ENCODE data around the gene ASAP2.

The ASAP2 gene

DNA sequence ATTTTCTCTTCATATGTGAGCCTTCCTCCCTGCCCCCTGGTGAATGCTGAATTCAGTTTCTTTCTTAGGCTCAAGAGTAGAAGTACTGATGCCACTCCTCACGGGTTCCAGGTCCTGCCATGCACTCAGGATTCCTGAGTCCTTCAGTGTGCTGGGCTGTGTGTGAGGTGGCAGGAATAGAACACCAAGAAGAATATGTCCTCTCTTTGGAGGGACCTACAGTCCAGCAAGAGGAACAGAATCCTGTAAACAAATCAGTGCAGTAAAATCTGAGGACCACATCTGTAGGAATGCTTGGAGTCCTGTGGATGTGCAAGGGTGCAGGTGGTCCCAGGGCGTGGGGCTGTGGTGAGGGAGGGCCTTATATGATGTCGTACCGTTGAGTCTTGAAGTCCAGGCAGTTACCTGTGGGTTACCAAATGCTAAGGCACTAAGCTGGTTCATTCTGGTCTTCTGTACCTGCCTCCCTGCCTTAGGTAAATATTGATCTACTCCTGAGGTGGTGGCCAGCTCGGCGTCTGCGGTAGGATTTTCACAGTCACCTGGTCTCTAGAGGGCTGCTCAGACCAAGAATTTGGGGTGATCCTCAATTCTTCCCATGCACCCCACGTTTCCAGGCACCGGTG, 5.5 kb downstream of the ASAP2 start:
- Histone ChIP-seq H3K4me1 (ENCODE audit: control insufficient read depth, low read depth, low read length) (peaks cover 3% of the 10 kb centered on the region), H3K4ac (ENCODE audit: low read depth, low read length) (no peak overlapping the region), H3K4me2 (ENCODE audit: low read length) (no peak overlapping the region), H2BK120ac (ENCODE audit: low read depth, low read length) (no peak overlapping the region), H3K79me2 (ENCODE audit: control insufficient read depth, insufficient read depth, low read length) (no peaks in the 10 kb centered on the region), H2BK5ac (ENCODE audit: low read length) (no peak overlapping the region), H3K56ac (ENCODE audit: low read length) (no peak overlapping the region), H3K27me3 (ENCODE audit: insufficient read depth, low read length, poor library complexity) (peaks cover 2% of the 10 kb centered on the region), H2BK15ac (replicated peaks; ENCODE audit: low read depth) (no peak overlapping the region), H4K5ac (ENCODE audit: low read length) (no peak overlapping the region), H3K79me1 (ENCODE audit: low read length) (peaks cover 9% of the 10 kb centered on the region), H3K18ac (ENCODE audit: low read length) (no peak overlapping the region), H3K23ac (ENCODE audit: low read length) (no peak overlapping the region), H2AK5ac (ENCODE audit: low read length) (no peak overlapping the region), H4K8ac (ENCODE audit: low read depth, low read length) (no peak overlapping the region), H3K27ac (ENCODE audit: low read depth, low read length) (no peak overlapping the region), H3K4me3 (ENCODE audit: low read length) (no peak overlapping the region), H3K9ac (ENCODE audit: low read length) (no peak overlapping the region), H3K36me3 (ENCODE audit: control insufficient read depth, insufficient read depth, low read length) (no peaks in the 10 kb centered on the region)
- no peak for DNase-seq
- WGBS (ENCODE audit: extremely low coverage, insufficient coverage, low lambda C conversion rate): no CpG with 5 or more reads among the region's 9 CpGs

DNA sequence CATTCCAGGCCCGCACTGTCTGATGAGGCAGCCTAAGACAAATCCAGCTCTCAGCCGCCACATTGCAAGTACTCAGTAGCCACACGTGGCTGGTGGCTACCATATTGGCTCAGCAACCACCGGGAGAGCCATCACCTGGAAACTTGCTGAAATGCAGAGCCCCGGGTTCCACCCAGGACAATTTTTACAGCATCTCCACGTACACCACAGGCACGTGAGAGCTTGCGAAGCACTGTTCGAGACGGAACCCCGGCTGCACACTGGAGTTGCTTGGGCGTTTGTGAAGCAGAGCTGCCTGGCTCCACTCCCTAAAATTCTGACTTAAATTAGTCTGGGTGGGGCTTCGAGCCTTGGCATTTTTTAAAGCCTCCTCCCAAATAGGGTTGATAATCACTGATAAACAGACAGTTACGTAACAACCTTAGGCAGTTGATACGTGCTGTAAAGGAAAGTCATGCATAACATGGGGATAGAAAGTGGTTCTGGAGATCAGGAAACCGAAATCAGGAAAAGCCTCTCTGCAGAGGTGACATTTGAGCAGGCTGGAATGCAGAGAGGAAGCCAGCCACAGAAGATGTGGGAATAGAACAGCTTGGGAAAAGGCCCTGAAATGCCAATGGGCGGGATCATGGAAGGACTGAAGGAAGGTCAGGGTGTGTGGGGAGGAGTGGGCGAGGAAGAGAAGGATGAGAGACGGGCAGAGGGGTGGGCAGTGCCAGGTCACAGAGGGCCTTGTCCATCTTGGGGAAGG, 6.2 kb downstream of the ASAP2 start:
- H2AK5ac ChIP-seq (ENCODE audit: low read length): no peak overlapping the region
- no peak overlapping the region for H3K56ac ChIP-seq (ENCODE audit: low read length)
- no peak for DNase-seq
- H3K27ac ChIP-seq (ENCODE audit: low read depth, low read length): no peak overlapping the region
- H3K4me2 ChIP-seq (ENCODE audit: low read length): no peak overlapping the region
- no peak overlapping the region for H4K8ac ChIP-seq (ENCODE audit: low read depth, low read length)
- no peaks in the 10 kb centered on the region for H3K27me3 ChIP-seq (ENCODE audit: insufficient read depth, low read length, poor library complexity)
- no peak overlapping the region for H3K9ac ChIP-seq (ENCODE audit: low read length)
- WGBS (ENCODE audit: extremely low coverage, insufficient coverage, low lambda C conversion rate): no CpG with 5 or more reads among the region's 19 CpGs
- H4K5ac ChIP-seq (ENCODE audit: low read length): no peak overlapping the region
- H3K79me2 ChIP-seq (ENCODE audit: control insufficient read depth, insufficient read depth, low read length): no peaks in the 10 kb centered on the region
- H3K4ac ChIP-seq (ENCODE audit: low read depth, low read length): no peak overlapping the region
- H3K36me3 ChIP-seq (ENCODE audit: control insufficient read depth, insufficient read depth, low read length): no peaks in the 10 kb centered on the region
- H2BK15ac ChIP-seq (replicated peaks; ENCODE audit: low read depth): no peak overlapping the region
- H3K4me1 ChIP-seq (ENCODE audit: control insufficient read depth, low read depth, low read length): peaks cover 2% of the 10 kb centered on the region
- no peak overlapping the region for H3K4me3 ChIP-seq (ENCODE audit: low read length)
- no peak overlapping the region for H2BK120ac ChIP-seq (ENCODE audit: low read depth, low read length)
- no peak overlapping the region for H3K18ac ChIP-seq (ENCODE audit: low read length)
- H3K23ac ChIP-seq (ENCODE audit: low read length): no peak overlapping the region
- H2BK5ac ChIP-seq (ENCODE audit: low read length): no peak overlapping the region
- peaks cover 9% of the 10 kb centered on the region for H3K79me1 ChIP-seq (ENCODE audit: low read length)

DNA sequence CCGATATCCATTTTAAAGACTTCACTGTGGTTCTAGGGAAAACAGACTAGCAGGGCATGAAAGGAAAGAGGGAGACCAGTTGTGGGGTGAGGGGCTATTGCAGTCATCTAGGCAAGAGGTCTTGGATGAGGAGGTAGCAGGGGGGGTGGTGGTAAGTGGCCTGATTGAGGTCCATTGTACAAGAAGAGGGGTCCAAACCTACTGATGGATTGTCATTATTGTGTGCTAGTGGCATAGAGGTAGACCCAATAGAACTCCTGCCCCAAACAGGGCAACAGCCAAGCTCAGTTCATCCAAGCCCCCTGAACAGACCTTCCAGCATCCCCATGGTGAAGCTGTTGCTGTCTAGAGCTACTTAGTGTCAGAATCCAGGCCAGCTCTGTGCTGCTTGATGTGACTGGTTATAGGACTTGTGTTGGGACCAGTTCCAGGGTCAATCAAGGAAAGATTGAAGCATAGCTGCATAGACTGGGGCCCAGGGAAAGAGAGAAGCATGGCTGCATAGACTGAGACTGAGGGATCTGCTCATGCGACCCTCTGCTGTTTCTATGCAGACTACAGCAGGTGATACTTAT, 7.0 kb downstream of the ASAP2 start:
- no peak for DNase-seq
- no peak overlapping the region for H2BK5ac ChIP-seq (ENCODE audit: low read length)
- H2AK5ac ChIP-seq (ENCODE audit: low read length): no peak overlapping the region
- no peaks in the 10 kb centered on the region for H3K27me3 ChIP-seq (ENCODE audit: insufficient read depth, low read length, poor library complexity)
- H3K4me1 ChIP-seq (ENCODE audit: control insufficient read depth, low read depth, low read length): peaks cover 3% of the 10 kb centered on the region
- no peak overlapping the region for H2BK15ac ChIP-seq (replicated peaks; ENCODE audit: low read depth)
- H3K18ac ChIP-seq (ENCODE audit: low read length): no peak overlapping the region
- H4K8ac ChIP-seq (ENCODE audit: low read depth, low read length): no peak overlapping the region
- no peak overlapping the region for H4K5ac ChIP-seq (ENCODE audit: low read length)
- no peaks in the 10 kb centered on the region for H3K79me2 ChIP-seq (ENCODE audit: control insufficient read depth, insufficient read depth, low read length)
- H3K4me3 ChIP-seq (ENCODE audit: low read length): no peak overlapping the region
- H2BK120ac ChIP-seq (ENCODE audit: low read depth, low read length): no peak overlapping the region
- no peak overlapping the region for H3K4ac ChIP-seq (ENCODE audit: low read depth, low read length)
- peaks cover 10% of the 10 kb centered on the region for H3K79me1 ChIP-seq (ENCODE audit: low read length)
- H3K4me2 ChIP-seq (ENCODE audit: low read length): no peak overlapping the region
- no CpG with 5 or more reads among the region's 2 CpGs for WGBS (ENCODE audit: extremely low coverage, insufficient coverage, low lambda C conversion rate)
- H3K27ac ChIP-seq (ENCODE audit: low read depth, low read length): no peak overlapping the region
- no peak overlapping the region for H3K56ac ChIP-seq (ENCODE audit: low read length)
- no peak overlapping the region for H3K23ac ChIP-seq (ENCODE audit: low read length)
- no peaks in the 10 kb centered on the region for H3K36me3 ChIP-seq (ENCODE audit: control insufficient read depth, insufficient read depth, low read length)
- no peak overlapping the region for H3K9ac ChIP-seq (ENCODE audit: low read length)

DNA sequence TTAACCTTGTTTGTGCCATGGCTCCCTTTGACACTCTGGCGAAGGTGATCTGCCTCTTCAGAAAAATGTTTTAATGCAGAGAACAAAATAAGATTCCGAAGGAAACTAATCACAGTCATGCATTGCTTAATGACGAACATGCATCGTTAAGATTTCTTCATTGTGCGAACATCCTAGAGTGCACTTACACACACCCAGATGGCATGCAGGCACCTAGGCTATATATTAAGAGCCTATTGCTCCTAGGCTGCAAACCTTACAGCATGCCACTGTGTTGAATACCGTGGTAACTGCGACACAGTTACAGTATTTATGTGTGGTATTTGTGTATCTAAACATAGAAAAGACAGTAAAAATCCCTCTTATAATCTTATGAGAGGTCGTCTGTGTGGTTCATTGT, 8.3 kb downstream of the ASAP2 start:
- H3K4ac ChIP-seq (ENCODE audit: low read depth, low read length): no peak overlapping the region
- no peak overlapping the region for H3K4me2 ChIP-seq (ENCODE audit: low read length)
- H3K23ac ChIP-seq (ENCODE audit: low read length): no peak overlapping the region
- no peaks in the 10 kb centered on the region for H3K36me3 ChIP-seq (ENCODE audit: control insufficient read depth, insufficient read depth, low read length)
- H3K27me3 ChIP-seq (ENCODE audit: insufficient read depth, low read length, poor library complexity): peaks cover 2% of the 10 kb centered on the region
- H2BK120ac ChIP-seq (ENCODE audit: low read depth, low read length): no peak overlapping the region
- no CpG with 5 or more reads among the region's 8 CpGs for WGBS (ENCODE audit: extremely low coverage, insufficient coverage, low lambda C conversion rate)
- peaks cover 10% of the 10 kb centered on the region for H3K79me1 ChIP-seq (ENCODE audit: low read length)
- no peak overlapping the region for H2BK15ac ChIP-seq (replicated peaks; ENCODE audit: low read depth)
- no peak overlapping the region for H3K27ac ChIP-seq (ENCODE audit: low read depth, low read length)
- H4K5ac ChIP-seq (ENCODE audit: low read length): no peak overlapping the region
- no peak for DNase-seq
- no peak overlapping the region for H4K8ac ChIP-seq (ENCODE audit: low read depth, low read length)
- no peak overlapping the region for H3K18ac ChIP-seq (ENCODE audit: low read length)
- peaks cover 2% of the 10 kb centered on the region for H3K79me2 ChIP-seq (ENCODE audit: control insufficient read depth, insufficient read depth, low read length)
- peaks cover 3% of the 10 kb centered on the region for H3K4me1 ChIP-seq (ENCODE audit: control insufficient read depth, low read depth, low read length)
- no peak overlapping the region for H3K9ac ChIP-seq (ENCODE audit: low read length)
- H2BK5ac ChIP-seq (ENCODE audit: low read length): no peak overlapping the region
- H3K4me3 ChIP-seq (ENCODE audit: low read length): no peak overlapping the region
- H2AK5ac ChIP-seq (ENCODE audit: low read length): no peak overlapping the region
- no peak overlapping the region for H3K56ac ChIP-seq (ENCODE audit: low read length)

DNA sequence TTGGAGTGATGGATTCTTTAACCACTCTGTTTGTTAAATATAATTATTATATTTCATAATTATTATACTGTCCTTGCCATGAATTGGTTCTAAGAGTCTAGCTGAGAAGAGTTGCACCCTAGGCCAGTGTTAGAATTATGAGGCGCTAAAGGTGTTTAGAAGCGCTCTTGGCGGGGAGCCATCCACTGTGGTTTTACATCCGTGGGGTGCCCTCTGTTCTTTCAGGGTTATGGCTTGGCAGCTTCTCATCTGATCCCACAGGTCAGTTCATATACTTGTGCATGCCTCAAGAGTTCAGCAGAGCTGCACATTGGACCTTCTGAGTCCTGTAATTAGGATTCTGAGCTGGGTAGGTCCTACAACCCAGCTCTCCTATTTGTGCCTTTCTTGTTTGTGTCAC, 9.1 kb downstream of the ASAP2 start:
- H4K8ac ChIP-seq (ENCODE audit: low read depth, low read length): no peak overlapping the region
- H3K4me1 ChIP-seq (ENCODE audit: control insufficient read depth, low read depth, low read length): peaks cover 3% of the 10 kb centered on the region
- no CpG with 5 or more reads among the region's 4 CpGs for WGBS (ENCODE audit: extremely low coverage, insufficient coverage, low lambda C conversion rate)
- H3K4me2 ChIP-seq (ENCODE audit: low read length): no peak overlapping the region
- H3K36me3 ChIP-seq (ENCODE audit: control insufficient read depth, insufficient read depth, low read length): no peaks in the 10 kb centered on the region
- no peak overlapping the region for H4K5ac ChIP-seq (ENCODE audit: low read length)
- H3K9ac ChIP-seq (ENCODE audit: low read length): no peak overlapping the region
- peaks cover 10% of the 10 kb centered on the region for H3K79me1 ChIP-seq (ENCODE audit: low read length)
- H3K79me2 ChIP-seq (ENCODE audit: control insufficient read depth, insufficient read depth, low read length): peaks cover 2% of the 10 kb centered on the region
- H2BK5ac ChIP-seq (ENCODE audit: low read length): no peak overlapping the region
- no peak overlapping the region for H3K23ac ChIP-seq (ENCODE audit: low read length)
- H3K56ac ChIP-seq (ENCODE audit: low read length): no peak overlapping the region
- H3K27ac ChIP-seq (ENCODE audit: low read depth, low read length): no peak overlapping the region
- no peak for DNase-seq
- no peak overlapping the region for H2AK5ac ChIP-seq (ENCODE audit: low read length)
- H3K18ac ChIP-seq (ENCODE audit: low read length): no peak overlapping the region
- H3K27me3 ChIP-seq (ENCODE audit: insufficient read depth, low read length, poor library complexity): peaks cover 2% of the 10 kb centered on the region
- H2BK120ac ChIP-seq (ENCODE audit: low read depth, low read length): no peak overlapping the region
- H3K4ac ChIP-seq (ENCODE audit: low read depth, low read length): no peak overlapping the region
- no peak overlapping the region for H3K4me3 ChIP-seq (ENCODE audit: low read length)
- no peak overlapping the region for H2BK15ac ChIP-seq (replicated peaks; ENCODE audit: low read depth)

Measured in mesendoderm (in vitro differentiated cells).